ENCODE results near the gene ATP9B.

The ATP9B gene

GRCh38 chr18:79197531-79197930, 128.3 kb downstream of the ATP9B start:
- Histone ChIP-seq H2AFZ (ENCODE audit: low read length) (no peak overlapping the region), H3K27me3 (replicated peaks; ENCODE audit: insufficient read depth, low read length) (no peaks in the 10 kb centered on the region), H3F3A (ENCODE audit: insufficient read depth, low read length) (no peaks in the 10 kb centered on the region; the same call in 1 of the 2 replicates), H3K4me3 (ENCODE audit: low read length) (no peak overlapping the region), H3K4me2 (ENCODE audit: low read depth, low read length) (peak overlapping the region; percentile 38), H3K36me3 (replicated peaks; ENCODE audit: insufficient read depth, low read length) (no peaks in the 10 kb centered on the region), H3K79me2 (ENCODE audit: low read length) (no peaks in the 10 kb centered on the region), H3K9ac (ENCODE audit: low read length) (peak overlapping the region; percentile 24; the same call in 1 of the 2 replicates), H3K4me1 (ENCODE audit: low read length) (peaks cover 21% of the 10 kb centered on the region), H3K9me2 (replicated peaks; ENCODE audit: insufficient read depth, low read length) (no peaks in the 10 kb centered on the region), H3K27ac (ENCODE audit: low read length) (peak overlapping the region; percentile 49; the same call in 1 of the 2 replicates), H3K9me3 (replicated peaks; ENCODE audit: insufficient read depth, low read length) (no peaks in the 10 kb centered on the region), H4K20me1 (ENCODE audit: insufficient read depth, low read length) (no peaks in the 10 kb centered on the region)
- TF ChIP-seq EZH2 (optimal IDR thresholded peaks at IDR 0.05; ENCODE audit: low read depth, low read length) (no peak), CTCF (IDR thresholded peaks at IDR 0.05; ENCODE audit: low read length) (no peak), EZH2phosphoT487 (IDR thresholded peaks at IDR 0.05; ENCODE audit: low read length) (no peak)
- peak; percentile 66 for DNase-seq

- Histone ChIP-seq H3K9me2 (replicated peaks; ENCODE audit: insufficient read depth, low read length) (no peaks in the 10 kb centered on the region), H3K9me3 (replicated peaks; ENCODE audit: insufficient read depth, low read length) (no peaks in the 10 kb centered on the region), H2AFZ (ENCODE audit: low read length) (no peak overlapping the region), H3K27ac (ENCODE audit: low read length) (peak overlapping the region; percentile 54; the same call in 1 of the 2 replicates), H3K4me2 (ENCODE audit: low read depth, low read length) (peak overlapping the region; percentile 27; the same call in 1 of the 2 replicates), H3K4me3 (ENCODE audit: low read length) (no peak overlapping the region), H3K4me1 (ENCODE audit: low read length) (peaks cover 21% of the 10 kb centered on the region), H3K36me3 (replicated peaks; ENCODE audit: insufficient read depth, low read length) (no peaks in the 10 kb centered on the region), H4K20me1 (ENCODE audit: insufficient read depth, low read length) (no peaks in the 10 kb centered on the region), H3K9ac (ENCODE audit: low read length) (no peak overlapping the region), H3K79me2 (ENCODE audit: low read length) (no peaks in the 10 kb centered on the region), H3F3A (ENCODE audit: insufficient read depth, low read length) (no peaks in the 10 kb centered on the region; the same call in 1 of the 2 replicates), H3K27me3 (replicated peaks; ENCODE audit: insufficient read depth, low read length) (no peaks in the 10 kb centered on the region)
- peak; percentile 80 for DNase-seq
- TF ChIP-seq EZH2 (optimal IDR thresholded peaks at IDR 0.05; ENCODE audit: low read depth, low read length) (no peak), CTCF (IDR thresholded peaks at IDR 0.05; ENCODE audit: low read length) (peak; percentile 33)
These were observed 130.6 kb downstream of the ATP9B start for GRCh38 chr18:79199691-79200374.

- no peaks in the 10 kb centered on the region; the same call in 1 of the 2 replicates for H3F3A ChIP-seq (ENCODE audit: insufficient read depth, low read length)
- H3K36me3 ChIP-seq (replicated peaks; ENCODE audit: insufficient read depth, low read length): no peaks in the 10 kb centered on the region
- no peak overlapping the region for H3K4me2 ChIP-seq (ENCODE audit: low read depth, low read length)
- H3K9me3 ChIP-seq (replicated peaks; ENCODE audit: insufficient read depth, low read length): no peaks in the 10 kb centered on the region
- no peak overlapping the region for H3K9ac ChIP-seq (ENCODE audit: low read length)
- H4K20me1 ChIP-seq (ENCODE audit: insufficient read depth, low read length): no peaks in the 10 kb centered on the region
- no peaks in the 10 kb centered on the region for H3K9me2 ChIP-seq (replicated peaks; ENCODE audit: insufficient read depth, low read length)
- H2AFZ ChIP-seq (ENCODE audit: low read length): no peak overlapping the region
- DNase-seq: no peak
- TF ChIP-seq EZH2phosphoT487 (IDR thresholded peaks at IDR 0.05; ENCODE audit: low read length) (no peak), CTCF (IDR thresholded peaks at IDR 0.05; ENCODE audit: low read length) (no peak), EZH2 (optimal IDR thresholded peaks at IDR 0.05; ENCODE audit: low read depth, low read length) (no peak)
- H3K4me3 ChIP-seq (ENCODE audit: low read length): no peak overlapping the region
- H3K79me2 ChIP-seq (ENCODE audit: low read length): no peaks in the 10 kb centered on the region
- peaks cover 21% of the 10 kb centered on the region for H3K4me1 ChIP-seq (ENCODE audit: low read length)
- H3K27ac ChIP-seq (ENCODE audit: low read length): peak overlapping the region; percentile 54; the same call in 1 of the 2 replicates
- H3K27me3 ChIP-seq (replicated peaks; ENCODE audit: insufficient read depth, low read length): no peaks in the 10 kb centered on the region
These were observed 131.5 kb downstream of the ATP9B start for GRCh38 chr18:79200546-79201268.

Measured in MM.1S (cell line).